Measurements from ENCODE around the gene ARL4A.
"Not testable (repeated sequence)": the region's sequence is repeated elsewhere in the genome, so short reads cannot be mapped to it uniquely, and the experiment has no call there.

The ARL4A gene

DNA sequence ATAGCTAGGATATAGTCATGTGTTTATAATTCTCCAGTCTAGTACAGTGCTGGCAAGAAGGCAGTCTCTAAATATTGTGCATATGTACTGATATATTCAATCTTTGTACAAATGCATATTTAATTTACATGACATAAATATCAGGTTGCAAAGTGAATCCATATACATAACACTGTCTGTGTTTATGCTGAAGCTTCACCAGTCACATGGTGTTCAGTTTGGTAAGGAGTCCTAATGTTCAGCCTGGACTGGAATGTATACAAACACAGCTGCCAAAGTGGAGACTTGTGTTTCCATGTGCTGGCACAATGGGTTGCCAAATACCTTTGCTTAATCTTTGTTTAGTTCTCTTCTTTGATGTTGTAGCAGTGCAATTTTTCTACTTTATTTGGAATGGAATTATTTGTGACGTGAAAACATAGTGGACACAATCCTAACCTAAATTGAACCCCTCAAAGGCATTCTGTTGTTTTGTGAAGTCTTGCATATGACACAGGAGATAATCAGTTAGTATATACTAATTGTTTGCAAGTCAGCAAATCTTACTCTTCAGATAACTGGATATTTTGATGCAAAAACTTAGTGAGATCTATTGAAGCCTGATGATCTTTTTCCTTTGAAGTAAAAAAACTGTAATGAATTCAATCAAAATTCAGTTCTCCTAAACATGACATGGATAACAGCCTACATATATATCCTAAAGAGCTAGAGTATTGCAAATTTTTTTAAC, 17.3 kb upstream of the ARL4A start:
- no peak for DNase-seq

DNA sequence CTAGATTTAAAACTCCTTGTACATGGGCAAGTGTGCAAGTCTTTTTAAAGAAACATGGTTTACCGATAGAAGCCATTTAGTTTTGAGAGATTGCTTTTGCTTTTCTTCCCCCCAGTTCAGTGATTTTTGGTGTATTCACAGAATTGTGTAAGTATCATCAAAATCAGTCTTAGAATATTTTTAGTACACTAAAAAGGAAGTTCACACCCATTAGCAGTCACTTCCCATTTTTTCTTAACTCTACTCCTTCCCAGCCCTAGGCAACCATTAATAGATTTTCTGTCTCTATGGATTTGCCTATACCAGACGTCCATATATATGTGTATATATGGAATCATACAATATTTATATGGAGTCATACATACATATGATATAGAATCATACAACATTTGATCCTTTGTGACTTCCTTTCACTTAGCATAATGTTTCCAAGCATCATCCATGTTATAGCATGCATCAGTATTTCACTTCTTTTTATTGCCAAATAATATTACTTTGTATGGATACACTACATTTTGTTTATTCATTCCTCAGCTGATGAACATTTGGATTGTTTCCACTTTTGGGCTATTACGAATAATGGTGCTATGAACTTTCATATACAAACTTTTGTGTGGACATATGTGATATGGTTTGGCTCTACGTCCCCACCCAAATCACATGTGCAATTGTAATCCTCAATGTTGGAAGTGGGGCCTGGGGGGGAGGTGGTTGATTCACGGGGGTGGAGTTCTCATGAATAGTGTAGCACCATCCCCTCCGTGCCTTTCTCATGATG, 16.5 kb upstream of the ARL4A start:
- no peak for DNase-seq

DNA sequence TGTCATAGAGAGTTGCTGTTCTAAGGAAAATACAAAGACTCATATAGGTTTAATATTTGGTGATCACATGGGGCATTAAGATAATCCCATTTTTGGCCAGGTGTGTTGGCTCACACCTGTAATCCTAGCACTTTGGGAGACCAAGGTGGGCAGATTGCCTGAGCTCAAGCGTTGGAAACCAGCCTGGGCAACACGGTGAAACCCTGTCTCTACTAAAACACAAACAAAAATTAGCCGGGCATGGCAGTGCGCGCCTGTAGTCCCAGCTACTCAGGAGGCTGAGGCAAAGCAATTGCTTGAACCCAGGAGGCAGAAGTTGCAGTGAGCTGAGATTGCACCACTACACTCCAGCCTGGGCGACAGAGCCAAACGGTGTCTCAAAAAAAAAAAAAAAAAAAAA, 14.0 kb upstream of the ARL4A start:
- not testable (repeated sequence) for DNase-seq

DNA sequence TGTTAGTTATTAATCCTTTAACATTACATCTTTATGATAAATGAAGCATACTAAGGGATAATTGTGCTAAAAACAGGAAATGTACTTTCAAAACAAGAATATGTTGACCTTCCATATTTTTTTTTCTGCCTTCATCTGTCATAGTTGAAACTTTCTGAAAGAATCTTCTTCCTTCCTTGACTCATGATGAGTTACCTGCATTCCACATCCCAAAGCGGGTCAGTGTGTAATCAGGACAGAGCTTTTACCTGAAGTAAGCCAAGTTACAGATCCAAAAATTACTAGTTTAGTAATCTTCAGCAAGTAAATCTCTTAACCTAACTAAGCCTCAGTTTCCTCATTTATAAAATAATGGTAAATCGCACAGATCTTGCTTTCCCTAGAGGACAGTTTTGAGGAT, 13.4 kb upstream of the ARL4A start:
- no peak for DNase-seq

DNA sequence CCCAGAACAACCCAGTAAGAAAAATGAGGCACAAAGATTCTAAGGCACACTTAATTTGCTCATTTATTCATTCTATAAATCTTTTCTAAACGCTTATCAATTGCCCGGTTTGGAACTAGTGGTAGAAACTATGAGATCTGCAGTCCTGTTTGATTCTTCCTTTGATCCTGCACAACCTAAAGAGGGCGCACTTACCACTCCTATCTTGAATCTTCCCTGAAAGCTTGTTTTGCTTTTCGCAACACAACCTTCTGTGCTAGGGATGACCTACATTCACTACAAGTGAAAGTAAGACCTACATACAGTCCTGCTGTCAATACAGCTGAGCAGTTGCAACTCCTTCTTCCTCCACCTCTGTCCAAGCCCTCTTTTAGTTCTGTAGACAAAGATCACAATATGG, 12.6 kb upstream of the ARL4A start:
- DNase-seq: peak; percentile 50

DNA sequence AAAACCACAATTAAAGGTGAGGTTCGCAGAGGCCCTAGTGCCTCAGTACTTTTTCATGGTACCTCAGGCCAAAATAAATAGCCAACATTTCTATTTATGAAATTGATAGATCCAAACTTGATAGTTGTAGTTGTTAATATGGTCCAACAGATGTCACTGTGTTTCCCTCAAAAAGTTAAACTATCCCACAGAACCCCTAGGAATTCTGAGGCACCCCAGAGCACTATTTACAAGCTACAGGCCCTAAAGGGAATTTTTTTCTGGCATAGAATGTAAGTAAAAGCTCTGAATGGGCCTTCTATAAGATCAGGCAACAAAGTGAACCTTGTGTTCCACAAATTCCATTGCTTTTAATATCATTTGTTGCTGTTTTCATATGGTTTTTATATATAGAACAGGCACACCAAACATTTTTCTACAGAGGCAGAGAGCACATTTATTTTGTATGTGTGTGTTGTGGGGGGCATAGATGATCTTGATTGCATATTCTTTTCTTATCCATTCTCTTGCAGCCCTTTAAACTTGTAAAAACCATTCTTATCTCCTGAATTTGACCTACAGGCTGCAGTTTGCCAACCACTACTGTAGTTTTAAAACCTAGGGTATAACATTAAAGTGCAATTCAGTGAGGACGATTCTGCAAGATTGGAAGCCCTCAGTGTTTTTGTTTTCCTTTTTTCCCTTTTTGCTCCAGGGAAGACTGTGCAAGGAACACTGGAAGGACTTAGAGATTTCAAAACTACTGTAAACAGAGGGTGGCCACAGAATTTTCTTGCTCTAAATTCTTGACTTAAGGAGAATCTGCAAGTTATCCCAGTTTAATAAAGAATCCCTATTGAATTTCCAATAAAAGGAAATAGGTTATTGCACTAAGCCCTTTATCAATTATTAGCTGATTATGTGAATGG, 3.5 kb upstream of the ARL4A start:
- no peak for DNase-seq

DNA sequence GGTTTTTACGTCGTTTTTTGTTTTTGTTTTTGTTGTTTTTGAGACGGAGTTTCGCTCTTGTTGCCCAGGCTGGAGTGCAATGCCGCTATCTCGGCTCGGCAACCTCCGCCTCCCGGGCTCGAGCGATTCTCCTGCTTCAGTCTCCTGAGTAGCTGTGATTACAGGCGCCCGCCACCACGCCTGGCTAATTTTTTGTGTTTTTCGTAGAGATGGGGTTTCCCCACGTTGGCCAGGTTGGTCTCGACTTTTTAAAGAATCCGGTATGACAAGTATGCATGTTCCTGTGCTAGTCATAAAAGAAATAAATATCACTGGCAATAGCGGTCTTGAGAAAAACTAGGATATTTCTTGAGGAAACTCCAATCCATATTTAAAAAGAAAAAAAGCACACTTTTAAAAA, 2.7 kb upstream of the ARL4A start:
- DNase-seq: no peak

DNA sequence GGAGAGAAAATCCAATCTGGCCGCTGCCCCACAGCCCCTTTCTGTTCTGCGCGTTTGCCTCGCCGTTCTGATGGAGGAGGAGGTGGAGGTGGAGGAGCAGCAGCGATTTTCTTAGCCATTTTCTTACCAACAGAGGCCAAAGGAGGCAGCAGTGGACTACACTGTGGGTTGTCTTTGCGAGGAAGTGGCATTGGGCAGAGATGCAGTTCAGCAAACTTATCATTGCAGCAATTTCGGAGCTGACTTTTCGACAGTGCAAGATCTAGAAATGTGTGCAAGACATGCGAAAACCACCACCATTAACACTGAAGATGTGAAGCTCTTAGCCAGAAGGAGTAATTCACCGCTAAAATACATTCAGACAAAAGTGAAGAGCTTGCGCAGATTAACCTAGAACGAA, 1.9 kb upstream of the ARL4A start:
- peak; percentile 56 for DNase-seq

DNA sequence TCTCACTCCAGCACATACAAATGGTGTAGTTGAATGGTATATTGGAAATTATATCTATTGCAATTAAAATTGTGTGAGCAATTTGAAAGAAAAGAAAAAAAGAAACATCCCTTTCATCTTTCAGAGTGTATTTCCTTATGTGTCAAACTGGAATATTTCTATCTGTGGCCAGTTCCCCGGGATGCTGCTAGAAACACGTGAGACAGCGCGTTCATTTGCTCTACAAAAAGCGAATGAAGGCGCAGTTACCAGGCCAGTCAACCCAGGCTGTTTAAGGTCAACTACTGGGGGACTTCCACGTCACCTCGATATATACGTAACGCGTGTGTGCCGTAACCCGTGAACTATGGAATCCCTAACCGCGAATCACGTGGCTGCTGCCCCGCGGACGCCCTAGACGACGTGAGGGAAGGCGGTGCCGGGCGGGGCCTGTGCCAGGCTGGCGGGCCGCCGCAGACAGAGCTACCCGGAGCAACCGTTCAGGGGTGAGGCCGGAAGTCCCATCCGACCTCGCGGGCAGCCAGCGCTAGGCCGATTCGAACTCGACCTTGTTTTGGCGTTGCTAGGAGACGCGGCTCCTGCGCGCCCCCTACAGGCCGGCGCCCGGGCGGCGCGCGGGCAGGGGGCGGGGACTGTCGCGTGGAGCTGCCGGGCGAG, 1.1 kb upstream of the ARL4A start:
- DNase-seq: peak; percentile 98

DNA sequence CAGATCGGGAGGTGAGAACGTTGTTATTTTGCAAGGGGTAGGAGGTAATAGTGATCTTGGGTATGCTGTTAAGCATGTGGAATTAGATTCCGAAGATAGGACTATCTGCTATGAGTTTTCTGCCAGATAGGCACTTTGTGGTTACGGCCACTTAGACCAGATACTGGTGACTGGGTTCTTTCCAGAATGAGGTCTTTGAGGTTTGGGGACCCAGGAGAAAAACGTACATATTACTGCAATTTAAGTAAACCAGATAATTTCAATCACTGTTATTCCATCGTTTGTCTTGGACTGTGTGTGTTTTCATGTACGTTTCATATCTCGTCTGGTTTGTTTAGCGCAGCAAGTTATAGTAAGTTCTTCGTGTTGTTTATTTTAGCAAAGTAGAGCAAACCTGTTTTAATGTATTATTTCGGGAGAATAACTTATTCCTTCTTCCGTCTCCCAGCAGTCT, 312 bp downstream of the ARL4A start:
- no peak for DNase-seq

DNA sequence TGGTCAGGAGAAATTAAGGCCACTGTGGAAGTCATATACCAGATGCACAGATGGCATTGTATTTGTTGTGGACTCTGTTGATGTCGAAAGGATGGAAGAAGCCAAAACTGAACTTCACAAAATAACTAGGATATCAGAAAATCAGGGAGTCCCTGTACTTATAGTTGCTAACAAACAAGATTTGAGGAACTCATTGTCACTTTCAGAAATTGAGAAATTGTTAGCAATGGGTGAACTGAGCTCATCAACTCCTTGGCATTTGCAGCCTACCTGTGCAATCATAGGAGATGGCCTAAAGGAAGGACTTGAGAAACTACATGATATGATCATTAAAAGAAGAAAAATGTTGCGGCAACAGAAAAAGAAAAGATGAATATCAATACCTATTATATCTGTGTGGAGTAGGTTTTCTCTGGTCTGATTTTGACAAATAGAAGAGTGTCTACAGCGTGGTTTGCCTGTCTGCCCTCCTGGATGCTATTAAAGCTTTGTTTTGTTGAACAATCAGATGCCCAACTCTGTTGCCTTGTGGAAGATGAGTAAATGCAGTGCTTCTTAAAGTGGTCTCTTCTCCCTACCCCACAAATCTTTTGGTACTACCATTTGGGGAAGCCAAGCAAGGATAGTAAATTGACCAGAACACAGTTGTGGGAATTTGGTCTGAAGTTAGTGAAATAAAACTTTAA, 1.2 kb downstream of the ARL4A start:
- DNase-seq: not testable (repeated sequence)

DNA sequence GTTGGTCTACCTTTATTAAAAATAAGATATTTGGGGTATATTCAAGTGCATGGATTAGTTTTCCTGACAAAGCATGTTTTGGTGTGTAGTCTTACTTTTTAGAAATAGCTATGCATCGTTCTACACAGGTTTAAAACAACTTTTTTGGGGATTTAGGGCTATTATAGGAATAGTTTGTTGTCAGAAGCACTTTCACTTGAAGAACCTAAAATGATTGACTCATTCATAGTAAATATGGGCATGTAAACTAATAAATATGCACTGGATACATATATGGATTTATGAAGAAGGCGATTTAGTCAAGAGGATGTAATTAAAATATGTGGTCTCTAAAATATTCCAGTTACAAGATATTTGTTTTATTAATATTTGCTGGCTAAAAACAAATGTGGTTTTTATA, 2.0 kb downstream of the ARL4A start:
- no peak for DNase-seq

DNA sequence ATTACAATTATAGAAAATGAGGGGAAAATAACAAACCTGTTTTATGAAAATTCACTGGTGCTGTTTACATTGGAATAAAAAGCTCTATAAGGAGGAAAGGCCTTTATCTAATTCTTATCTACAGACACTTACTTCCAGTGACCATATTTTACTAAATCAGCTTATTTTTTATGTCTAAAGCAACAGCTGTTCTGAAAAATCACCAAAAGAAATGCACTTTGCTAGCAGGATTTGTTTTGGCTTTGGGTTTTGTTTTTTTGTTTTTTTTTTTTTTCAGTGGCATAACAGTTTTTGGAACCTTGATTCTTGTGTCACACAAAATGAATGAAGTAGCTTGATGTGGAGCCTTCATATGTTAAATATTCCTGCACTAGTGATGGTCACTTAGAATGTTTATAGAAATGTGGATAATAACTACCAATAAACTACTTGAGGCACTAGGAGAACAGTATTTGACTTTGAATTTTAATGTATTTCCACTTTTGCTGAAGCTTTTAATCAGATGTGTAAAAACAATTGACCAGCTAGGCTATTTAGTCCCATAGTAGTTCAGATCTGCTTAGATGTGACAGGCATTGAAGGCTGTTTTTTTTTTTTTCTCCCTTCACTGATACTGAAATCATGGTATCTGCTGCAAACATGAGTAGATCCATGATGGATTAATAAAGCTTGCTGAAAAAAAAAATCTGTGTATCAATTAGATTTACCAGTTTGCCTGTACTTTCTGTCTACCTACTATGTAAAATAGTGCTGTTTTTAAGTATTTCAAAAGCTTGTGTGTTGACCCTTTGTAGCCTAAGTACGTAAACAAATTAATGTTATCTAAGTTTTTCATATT, 2.8 kb downstream of the ARL4A start:
- DNase-seq: no peak

DNA sequence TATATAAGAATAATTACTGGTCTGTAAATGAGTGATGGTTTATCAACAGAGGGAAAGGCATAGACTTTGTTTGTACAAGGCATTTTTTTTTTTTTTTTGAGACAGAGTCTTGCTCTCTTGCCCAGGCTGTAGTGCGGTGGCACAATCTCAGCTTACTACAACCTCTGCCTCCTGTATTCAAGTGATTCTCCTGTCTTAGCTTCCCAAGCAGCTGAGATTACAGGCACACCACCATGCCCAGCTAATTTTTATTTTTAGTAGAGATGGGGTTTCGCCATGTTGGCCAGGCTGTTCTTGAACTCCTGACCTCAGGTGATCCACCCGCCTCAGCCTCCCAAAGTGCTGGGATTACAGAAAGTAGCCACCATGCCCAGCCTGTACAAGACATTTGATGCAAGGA, 4.0 kb downstream of the ARL4A start:
- DNase-seq: not testable (repeated sequence)

DNA sequence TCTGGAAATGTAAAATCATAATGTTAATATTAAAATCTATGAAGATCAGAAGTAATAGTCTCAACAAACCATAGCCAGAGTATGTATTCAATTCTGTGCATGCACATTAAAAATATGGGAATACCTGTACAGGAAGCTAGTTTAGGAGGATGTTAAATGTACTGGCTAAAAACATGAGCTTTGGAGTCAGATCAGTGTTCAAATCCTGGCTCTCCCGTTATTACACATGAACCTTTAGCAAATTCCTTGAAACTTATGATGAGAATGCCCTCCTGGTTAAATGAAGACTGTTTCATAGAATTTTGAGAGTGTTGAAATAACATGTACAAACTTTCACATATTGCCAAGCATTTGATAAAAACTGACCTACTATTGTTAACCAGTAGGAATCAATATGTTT, 4.6 kb downstream of the ARL4A start:
- no peak for DNase-seq

DNA sequence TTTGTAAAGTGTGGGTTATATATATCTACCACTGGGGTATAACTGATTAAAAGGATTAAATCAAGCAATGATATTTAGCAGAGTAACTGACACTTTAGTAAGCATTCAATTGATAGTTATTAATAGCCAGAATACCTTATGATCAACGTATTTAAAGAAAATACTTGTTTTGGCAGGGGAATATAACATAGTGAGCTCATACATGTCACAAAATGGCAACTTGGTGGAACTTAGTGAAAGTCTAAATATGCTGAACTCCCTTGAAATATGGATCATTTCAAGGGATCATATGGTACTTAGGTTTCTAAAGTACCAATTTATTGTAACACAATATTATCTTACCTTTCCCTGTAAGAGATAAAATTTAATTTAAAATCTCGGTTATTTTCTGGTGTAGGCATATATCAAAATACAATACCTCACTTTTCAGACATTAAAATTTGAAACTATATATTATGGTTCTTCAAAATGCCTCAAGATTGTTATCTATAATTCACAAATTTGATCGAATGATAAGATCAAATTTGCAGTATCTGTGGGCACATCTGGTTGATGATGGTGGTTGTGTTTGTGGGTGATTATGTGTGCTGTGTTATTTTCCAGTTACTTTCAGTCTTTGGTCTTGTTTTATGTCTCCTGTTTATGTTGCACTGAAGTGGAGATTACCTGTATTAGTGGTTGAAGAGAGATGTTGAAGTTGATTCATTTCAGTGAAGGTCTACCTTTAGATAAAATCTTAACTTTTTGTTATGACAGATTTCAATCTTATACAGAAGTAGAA, 5.2 kb downstream of the ARL4A start:
- no peak for DNase-seq

DNA sequence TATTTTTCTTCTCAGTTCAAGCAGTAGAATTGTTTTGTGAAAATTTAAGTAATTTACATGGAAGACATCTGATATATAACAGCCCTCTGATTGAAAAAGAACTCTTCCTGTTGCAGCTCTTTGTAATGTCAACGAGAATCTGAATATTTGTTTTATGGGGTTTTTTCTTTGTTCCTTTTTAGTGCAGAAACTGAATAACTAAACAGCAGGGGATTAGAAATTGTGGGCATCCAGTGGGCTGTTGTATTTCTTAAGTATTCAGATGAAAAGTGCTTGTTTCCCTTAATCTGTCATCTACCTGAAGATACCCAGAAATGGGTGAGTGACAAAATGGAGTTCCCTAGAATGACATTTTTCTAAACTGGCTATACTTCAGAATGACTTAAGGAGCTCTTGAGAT, 7.4 kb downstream of the ARL4A start:
- no peak for DNase-seq

DNA sequence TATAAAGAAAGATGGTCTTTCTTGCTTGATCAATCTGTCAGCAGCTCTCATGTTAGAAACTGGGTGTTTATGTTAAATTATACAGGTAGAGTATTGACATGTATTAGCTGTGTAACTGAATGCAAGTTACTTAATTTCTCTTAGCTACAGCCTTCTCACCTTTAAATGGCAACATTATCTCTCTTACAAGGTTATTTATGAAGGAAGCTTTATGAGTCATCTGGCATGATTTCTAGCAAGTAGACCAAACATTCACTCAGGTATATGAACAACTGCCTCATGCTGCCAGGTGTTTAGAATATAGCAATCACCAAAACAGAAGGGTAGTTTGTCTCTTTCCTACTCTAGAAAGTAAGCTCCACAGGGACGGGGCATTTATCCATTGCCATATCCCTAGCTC, 8.5 kb downstream of the ARL4A start:
- DNase-seq: no peak

DNA sequence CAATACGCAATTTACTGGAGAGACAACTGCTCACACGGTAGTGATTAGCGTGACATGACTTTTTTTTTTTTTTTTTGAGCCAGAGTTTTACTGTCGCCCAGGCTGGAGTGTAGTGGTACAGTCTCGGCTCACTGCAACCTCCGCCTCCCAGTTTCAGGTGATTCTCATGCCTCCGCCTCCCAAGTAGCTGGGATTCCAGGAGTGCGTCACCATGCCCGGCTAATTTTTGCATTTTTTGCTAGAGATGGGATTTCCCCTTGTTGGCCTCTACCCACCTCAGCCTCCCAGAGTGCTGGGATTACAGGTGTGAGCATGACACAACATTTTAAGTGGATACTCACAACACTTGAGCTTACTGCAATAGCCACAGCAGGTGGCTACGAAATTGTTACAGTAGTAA, 11.9 kb downstream of the ARL4A start:
- no peak for DNase-seq

DNA sequence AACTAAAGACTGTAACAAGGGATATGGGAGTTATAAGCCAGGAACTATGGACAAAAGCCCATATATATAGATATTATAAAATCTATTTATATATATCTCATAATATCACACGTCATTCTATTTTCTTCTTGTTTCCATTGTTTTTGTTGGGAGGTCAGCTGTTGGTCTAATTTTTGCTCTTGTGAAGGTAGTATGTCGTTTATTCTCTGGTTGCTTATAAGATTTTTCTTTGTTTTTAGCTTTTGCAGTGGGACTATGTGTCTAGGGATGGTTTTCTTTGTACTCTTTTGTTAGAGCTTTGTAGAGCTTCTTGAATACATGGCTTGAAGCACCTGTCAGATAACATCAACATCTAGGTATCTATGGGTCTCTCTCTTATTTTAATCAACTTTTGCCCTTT, 14.0 kb downstream of the ARL4A start:
- no peak for DNase-seq

DNA sequence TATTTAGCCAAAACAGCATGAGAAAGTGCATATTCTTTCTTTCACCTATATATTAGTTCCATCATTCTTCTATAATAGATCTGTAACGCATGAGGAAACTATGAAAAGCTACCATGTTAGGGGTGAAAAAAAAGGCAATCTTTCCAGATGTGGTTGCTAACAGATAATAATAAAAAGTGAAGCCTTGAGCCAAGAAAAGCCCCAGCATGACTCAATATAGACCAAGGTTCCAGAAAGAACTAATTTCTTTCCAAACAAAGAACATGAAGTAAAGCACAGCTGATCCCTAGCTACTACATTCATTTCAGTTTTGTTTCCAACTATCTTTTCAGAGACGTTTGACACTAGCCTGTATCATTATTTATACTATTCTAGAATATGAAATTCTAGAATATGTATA, 16.4 kb downstream of the ARL4A start:
- DNase-seq: no peak

Measured in SHP77 treated with DMSO at 0.1 percent for 48 hours (cell line).